GF-D8 (cell line): ENCODE data around the gene CPNE5.
A peak's percentile ranks its signal among the peaks of the same experiment; 100 is the strongest.
"Not testable (repeated sequence)": the region's sequence is repeated elsewhere in the genome, so short reads cannot be mapped to it uniquely, and the experiment has no call there.

ENCODE experiments used
- DNase-seq: peaks from one replicate; lab custom pipeline; 2025; lab: John Stamatoyannopoulos, UW

CPNE5 gene

GRCh38 chr6:36723992-36724391, 115.3 kb downstream of the CPNE5 start:
- DNase-seq: not testable (repeated sequence)

- DNase-seq: no peak
Observed at GRCh38 chr6:36722879-36723278, 116.4 kb downstream of the CPNE5 start.

GRCh38 chr6:36722365-36722764, 116.9 kb downstream of the CPNE5 start:
- no peak for DNase-seq

- no peak for DNase-seq
Observed at GRCh38 chr6:36721369-36722140, 117.7 kb downstream of the CPNE5 start.

GRCh38 chr6:36720251-36721141, 118.7 kb downstream of the CPNE5 start:
- DNase-seq: no peak

- DNase-seq: no peak
Observed at GRCh38 chr6:36719126-36719525, 120.1 kb downstream of the CPNE5 start.

GRCh38 chr6:36718560-36718959, 120.7 kb downstream of the CPNE5 start:
- DNase-seq: no peak

- DNase-seq: no peak
Observed at GRCh38 chr6:36717871-36718540, 121.2 kb downstream of the CPNE5 start.

- no peak for DNase-seq
Observed at GRCh38 chr6:36717231-36717825, 121.9 kb downstream of the CPNE5 start.

- DNase-seq: no peak
Observed at GRCh38 chr6:36716476-36717093, 122.7 kb downstream of the CPNE5 start.

- DNase-seq: no peak
Observed at GRCh38 chr6:36715469-36715868, 123.8 kb downstream of the CPNE5 start.

- DNase-seq: no peak
Observed at GRCh38 chr6:36714511-36714910, 124.7 kb downstream of the CPNE5 start.

- DNase-seq: no peak
Observed at GRCh38 chr6:36713846-36714245, 125.4 kb downstream of the CPNE5 start.

GRCh38 chr6:36712816-36713215, 126.4 kb downstream of the CPNE5 start:
- DNase-seq: no peak

- DNase-seq: no peak
Observed at GRCh38 chr6:36706339-36706738, 132.9 kb downstream of the CPNE5 start.

GRCh38 chr6:36704961-36705577, 134.2 kb downstream of the CPNE5 start:
- not testable (repeated sequence) for DNase-seq

- no peak for DNase-seq
Observed at GRCh38 chr6:36703982-36704381, 135.3 kb downstream of the CPNE5 start.

GRCh38 chr6:36703081-36703606, 136.1 kb downstream of the CPNE5 start:
- DNase-seq: no peak

- no peak for DNase-seq
Observed at GRCh38 chr6:36702656-36703055, 136.6 kb downstream of the CPNE5 start.

GRCh38 chr6:36701401-36701991, 137.7 kb downstream of the CPNE5 start:
- peak; percentile 43 for DNase-seq

GRCh38 chr6:36700831-36701230, 138.4 kb downstream of the CPNE5 start:
- no peak for DNase-seq
